Nephron progenitor cell (in vitro differentiated cells): Measurements from ENCODE around the gene CACNA1G.

Experiments used
- DNase-seq: peaks from one replicate; pipeline ENCODE4 v3.0.0; 2021
- H3K27ac Mint-ChIP-seq: 2 replicates; pipeline ENCODE4 v1.8.0; 2021; ENCODE audit warnings: mild to moderate bottlenecking, moderate library complexity, mixed read lengths
- H3K27me3 Mint-ChIP-seq: 2 replicates; pipeline ENCODE4 v1.8.0; 2021; ENCODE audit warnings: mild to moderate bottlenecking, low read depth, mixed read lengths; ENCODE audit not compliant: poor library complexity
- H3K36me3 Mint-ChIP-seq: 2 replicates; pipeline ENCODE4 v1.8.0; 2021; ENCODE audit warnings: low read depth, mixed read lengths
- H3K4me1 Mint-ChIP-seq: 2 replicates; pipeline ENCODE4 v1.8.0; 2021; ENCODE audit warnings: mixed read lengths
- H3K4me3 Mint-ChIP-seq: 2 replicates; pipeline ENCODE4 v1.8.0; 2021; ENCODE audit warnings: mild to moderate bottlenecking, moderate library complexity, mixed read lengths
- H3K9me3 Mint-ChIP-seq: 2 replicates; pipeline ENCODE4 v1.8.0; 2021; ENCODE audit warnings: mild to moderate bottlenecking, moderate library complexity, mixed read lengths
- CTCF ChIP-seq: fragments of 200-600 bp; sonication (generic); IDR thresholded peaks from 2 replicates; pipeline ENCODE4 v1.5.0; 2021; ENCODE audit warnings: antibody characterized with exemption

The CACNA1G gene

GRCh38 chr17:50568659-50569058 lies 8.1 kb downstream of the CACNA1G start:
- Mint-ChIP-seq H3K9me3 (no peaks in the 10 kb centered on the region), H3K27me3 (peaks cover 47% of the 10 kb centered on the region), H3K27ac (no peak overlapping the region), H3K4me1 (peaks cover 88% of the 10 kb centered on the region), H3K4me3 (no peak overlapping the region), H3K36me3 (no peaks in the 10 kb centered on the region)
- no peak for DNase-seq
- no peak for TF ChIP-seq CTCF

GRCh38 chr17:50569592-50569991 lies 9.1 kb downstream of the CACNA1G start:
- Mint-ChIP-seq H3K27ac (peak overlapping the region; percentile 83), H3K27me3 (peaks cover 38% of the 10 kb centered on the region), H3K36me3 (no peaks in the 10 kb centered on the region), H3K4me3 (peak overlapping the region; percentile 23), H3K9me3 (no peaks in the 10 kb centered on the region), H3K4me1 (peaks cover 87% of the 10 kb centered on the region)
- DNase-seq, result no peak
- TF ChIP-seq CTCF, result no peak

GRCh38 chr17:50570032-50570431 lies 9.5 kb downstream of the CACNA1G start:
- H3K9me3 Mint-ChIP-seq, result no peaks in the 10 kb centered on the region
- peaks cover 85% of the 10 kb centered on the region for H3K4me1 Mint-ChIP-seq
- H3K36me3 Mint-ChIP-seq, result no peaks in the 10 kb centered on the region

GRCh38 chr17:50570528-50570927 lies 10.0 kb downstream of the CACNA1G start:
- no peak for DNase-seq
- Mint-ChIP-seq H3K9me3 (no peaks in the 10 kb centered on the region), H3K27ac (no peak overlapping the region), H3K4me1 (peaks cover 80% of the 10 kb centered on the region), H3K27me3 (peaks cover 32% of the 10 kb centered on the region), H3K4me3 (peak overlapping the region; percentile 23), H3K36me3 (no peaks in the 10 kb centered on the region)
- TF ChIP-seq CTCF, result no peak

More at GRCh38 chr17:50570032-50570431, 9.5 kb downstream of the CACNA1G start:
- TF ChIP-seq CTCF, result no peak
- Mint-ChIP-seq H3K27me3 (peaks cover 37% of the 10 kb centered on the region), H3K27ac (peak overlapping the region; percentile 83), H3K4me3 (peak overlapping the region; percentile 23)
- DNase-seq, result no peak

GRCh38 chr17:50571681-50572080 lies 11.2 kb downstream of the CACNA1G start:
- TF ChIP-seq CTCF, result no peak
- peaks cover 69% of the 10 kb centered on the region for H3K4me1 Mint-ChIP-seq
- no peaks in the 10 kb centered on the region for H3K36me3 Mint-ChIP-seq
- H3K27me3 Mint-ChIP-seq, result peaks cover 20% of the 10 kb centered on the region
- no peaks in the 10 kb centered on the region for H3K9me3 Mint-ChIP-seq
- DNase-seq, result no peak
- no peak overlapping the region for H3K4me3 Mint-ChIP-seq
- no peak overlapping the region for H3K27ac Mint-ChIP-seq

- H3K27ac Mint-ChIP-seq, result no peak overlapping the region
- H3K9me3 Mint-ChIP-seq, result no peaks in the 10 kb centered on the region
Observed at GRCh38 chr17:50572541-50572940, 12.0 kb downstream of the CACNA1G start.

More at GRCh38 chr17:50572541-50572940, 12.0 kb downstream of the CACNA1G start:
- H3K27me3 Mint-ChIP-seq, result peaks cover 12% of the 10 kb centered on the region
- H3K4me3 Mint-ChIP-seq, result no peak overlapping the region
- H3K36me3 Mint-ChIP-seq, result no peaks in the 10 kb centered on the region
- DNase-seq, result no peak
- no peak for TF ChIP-seq CTCF
- peaks cover 62% of the 10 kb centered on the region for H3K4me1 Mint-ChIP-seq
